Endothelial cell (in vitro differentiated cells): Measurements from ENCODE around the gene KIF4A. TPM values are rescaled to one million over a fixed set of nuclear protein-coding genes. Genes with fewer than 3 reads are reported as not detected.

Experiments
- DNase-seq: peaks from one replicate; pipeline ENCODE4 v3.0.0; 2021; ENCODE audit warnings: low spot score
- H3K27ac Mint-ChIP-seq: one replicate; pipeline ENCODE4 v1.8.0; 2021; ENCODE audit warnings: mixed read lengths, inconsistent platforms; ENCODE audit not compliant: unreplicated experiment
- H3K27me3 Mint-ChIP-seq: one replicate; pipeline ENCODE4 v1.8.0; 2021; ENCODE audit warnings: mild to moderate bottlenecking, moderate library complexity, mixed read lengths, inconsistent platforms; ENCODE audit not compliant: unreplicated experiment
- H3K36me3 Mint-ChIP-seq: one replicate; pipeline ENCODE4 v1.8.0; 2021; ENCODE audit warnings: mild to moderate bottlenecking, low read depth, mixed read lengths, inconsistent platforms; ENCODE audit not compliant: unreplicated experiment
- H3K4me1 Mint-ChIP-seq: one replicate; pipeline ENCODE4 v1.8.0; 2021; ENCODE audit warnings: mild to moderate bottlenecking, mixed read lengths, inconsistent platforms; ENCODE audit not compliant: unreplicated experiment
- H3K4me3 Mint-ChIP-seq: one replicate; pipeline ENCODE4 v1.8.0; 2021; ENCODE audit warnings: mild to moderate bottlenecking, mixed read lengths, inconsistent platforms; ENCODE audit not compliant: unreplicated experiment
- H3K9me3 Mint-ChIP-seq: one replicate; pipeline ENCODE4 v1.8.0; 2021; ENCODE audit warnings: mixed read lengths, inconsistent platforms; ENCODE audit not compliant: unreplicated experiment
- total RNA-seq: library from RNA; stranded (reverse); fragmentation: NEBNext Ultra II Directional; extraction: Animal tissue kit (Norgen Biotek cat#: 25700); gene quantifications from one replicate; pipeline ENCODE4 v1.2.1, GENCODE V29; 2021; ENCODE audit not compliant: unreplicated experiment
- TF ChIP-seq, protein P1 (sequence below): fragments of 200-600 bp; sonication (generic); IDR thresholded peaks from one replicate; pipeline ENCODE4 v1.5.0; 2021; ENCODE audit warnings: antibody characterized with exemption; ENCODE audit not compliant: unreplicated experiment

KIF4A gene
- total RNA-seq, 1 donor from 2014 or later = 7.6 TPM

DNA sequence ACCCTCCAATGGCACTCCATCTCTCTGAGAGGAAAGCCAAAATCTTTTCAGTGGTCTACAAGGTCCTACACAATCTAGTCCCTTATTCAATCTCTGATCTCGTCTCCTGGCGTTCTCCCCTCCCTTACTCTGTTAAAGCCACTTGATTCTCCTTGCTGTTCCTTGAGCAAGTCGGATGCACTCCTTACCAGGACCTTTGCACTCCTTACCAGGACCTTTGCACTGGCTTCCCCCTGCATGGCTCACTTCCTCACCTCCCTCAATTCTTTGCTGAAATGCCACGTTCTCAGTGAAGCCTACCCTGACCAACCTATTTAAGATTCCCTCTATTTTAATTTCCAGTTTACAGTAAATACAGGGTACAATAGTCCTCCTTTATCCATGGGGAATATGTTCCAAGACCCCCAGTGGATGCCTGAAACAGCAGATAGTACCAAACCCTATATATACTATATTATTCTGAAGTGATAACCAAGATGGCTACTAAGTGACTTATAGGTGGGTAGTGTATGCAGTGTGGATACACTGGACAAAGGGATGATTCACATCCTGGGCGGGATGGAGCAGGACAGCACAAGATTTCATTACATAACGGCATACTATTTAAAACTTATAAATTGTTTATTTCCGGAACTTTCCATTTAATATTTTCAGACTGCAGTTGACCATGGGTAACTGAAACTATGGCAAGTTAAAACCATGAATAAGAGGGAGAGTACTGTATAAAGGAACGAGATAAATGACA, 148.2 kb downstream of the KIF4A start:
- Mint-ChIP-seq H3K4me3 (no peak overlapping the region), H3K27ac (no peak overlapping the region), H3K36me3 (no peaks in the 10 kb centered on the region), H3K4me1 (no peaks in the 10 kb centered on the region), H3K27me3 (peaks cover 2% of the 10 kb centered on the region), H3K9me3 (no peaks in the 10 kb centered on the region)
- DNase-seq = no peak
- TF ChIP-seq, protein P1, sequence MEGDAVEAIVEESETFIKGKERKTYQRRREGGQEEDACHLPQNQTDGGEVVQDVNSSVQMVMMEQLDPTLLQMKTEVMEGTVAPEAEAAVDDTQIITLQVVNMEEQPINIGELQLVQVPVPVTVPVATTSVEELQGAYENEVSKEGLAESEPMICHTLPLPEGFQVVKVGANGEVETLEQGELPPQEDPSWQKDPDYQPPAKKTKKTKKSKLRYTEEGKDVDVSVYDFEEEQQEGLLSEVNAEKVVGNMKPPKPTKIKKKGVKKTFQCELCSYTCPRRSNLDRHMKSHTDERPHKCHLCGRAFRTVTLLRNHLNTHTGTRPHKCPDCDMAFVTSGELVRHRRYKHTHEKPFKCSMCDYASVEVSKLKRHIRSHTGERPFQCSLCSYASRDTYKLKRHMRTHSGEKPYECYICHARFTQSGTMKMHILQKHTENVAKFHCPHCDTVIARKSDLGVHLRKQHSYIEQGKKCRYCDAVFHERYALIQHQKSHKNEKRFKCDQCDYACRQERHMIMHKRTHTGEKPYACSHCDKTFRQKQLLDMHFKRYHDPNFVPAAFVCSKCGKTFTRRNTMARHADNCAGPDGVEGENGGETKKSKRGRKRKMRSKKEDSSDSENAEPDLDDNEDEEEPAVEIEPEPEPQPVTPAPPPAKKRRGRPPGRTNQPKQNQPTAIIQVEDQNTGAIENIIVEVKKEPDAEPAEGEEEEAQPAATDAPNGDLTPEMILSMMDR = no peak

DNA sequence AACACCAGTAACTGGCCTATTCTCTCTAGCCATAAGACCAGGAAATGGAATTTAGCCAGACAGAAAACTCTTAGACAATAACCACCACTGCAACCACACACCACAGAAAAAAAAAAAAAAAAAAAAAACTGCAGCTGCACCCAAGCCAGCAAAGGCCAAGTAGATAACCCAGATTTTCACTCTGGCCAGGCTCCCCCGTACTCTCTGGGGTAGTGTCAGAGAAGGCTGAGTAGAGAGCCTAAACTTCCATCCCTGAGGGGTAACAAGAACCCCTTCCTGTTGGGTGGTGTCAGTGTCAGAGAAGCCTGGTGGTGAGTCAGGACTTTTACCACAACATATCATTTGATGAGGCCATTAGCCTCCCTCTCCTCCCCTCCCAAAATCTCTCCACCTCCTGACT, 149.1 kb downstream of the KIF4A start:
- Mint-ChIP-seq H3K27me3 (peaks cover 2% of the 10 kb centered on the region), H3K9me3 (no peaks in the 10 kb centered on the region)

DNA sequence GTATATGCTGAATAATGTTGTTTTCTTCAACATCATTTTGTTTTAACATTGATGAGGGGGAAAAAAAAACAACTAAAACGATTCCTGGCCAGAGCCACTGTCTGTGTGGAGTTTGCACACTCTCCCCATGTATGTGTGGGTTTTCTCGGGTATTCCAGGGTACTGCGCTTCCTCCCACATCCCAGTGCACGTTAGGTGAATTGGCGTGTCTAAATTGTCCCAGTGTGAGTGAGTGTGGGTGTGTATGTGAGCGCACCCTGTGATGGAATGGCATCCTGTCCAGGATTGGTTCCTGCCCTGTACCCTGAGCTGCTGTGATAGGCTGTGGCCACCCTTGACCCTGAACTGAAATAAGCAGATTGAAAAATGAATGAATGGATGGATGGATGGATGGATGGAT, 152.3 kb downstream of the KIF4A start:
- TF ChIP-seq, protein P1 = no peak
- Mint-ChIP-seq H3K27ac (no peak overlapping the region), H3K36me3 (no peaks in the 10 kb centered on the region), H3K27me3 (peaks cover 6% of the 10 kb centered on the region), H3K4me1 (no peaks in the 10 kb centered on the region), H3K9me3 (no peaks in the 10 kb centered on the region), H3K4me3 (no peak overlapping the region)
- DNase-seq = no peak

More for the DNA sequence above, 149.1 kb downstream of the KIF4A start:
- TF ChIP-seq, protein P1 = no peak
- H3K36me3 Mint-ChIP-seq = no peaks in the 10 kb centered on the region
- H3K27ac Mint-ChIP-seq = no peak overlapping the region
- no peak for DNase-seq
- no peak overlapping the region for H3K4me3 Mint-ChIP-seq
- H3K4me1 Mint-ChIP-seq = no peaks in the 10 kb centered on the region

DNA sequence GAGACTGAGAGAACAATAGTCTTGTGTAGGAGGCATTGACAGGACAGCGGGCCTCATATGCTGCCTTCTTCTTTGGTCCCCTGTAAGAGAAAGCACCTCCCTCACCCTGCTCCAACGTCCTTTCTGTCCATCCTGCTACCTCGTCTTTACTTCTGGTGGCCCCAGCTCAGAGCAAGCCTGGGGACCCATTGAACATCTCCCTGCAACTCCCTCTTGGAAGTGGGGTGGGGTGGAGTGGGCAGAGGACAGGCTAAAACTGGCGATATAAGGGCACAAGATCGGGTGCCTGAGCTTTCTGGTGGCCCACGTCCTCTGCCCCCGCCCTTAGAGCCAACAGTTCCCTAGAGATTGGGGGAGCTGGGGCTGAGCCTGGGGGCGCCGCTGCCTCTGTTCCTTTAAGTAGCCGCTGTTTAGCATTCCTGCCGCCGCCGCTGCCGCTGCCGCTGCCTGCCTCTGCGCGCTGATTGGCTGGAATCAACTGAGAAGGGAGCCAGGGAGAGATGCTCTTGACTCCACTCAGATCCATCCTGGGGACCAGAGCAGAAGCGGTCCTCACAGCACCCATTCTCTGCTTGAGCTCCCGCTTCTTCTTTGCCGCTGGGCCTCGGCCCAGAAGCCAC, 154.5 kb downstream of the KIF4A start, which contains the start of gene DLG3:
TSS of gene DLG3 (plus strand) at position 510 of the 620 bp plus-strand sequence. CDS start 367 bp downstream, outside the sequence.
- H3K9me3 Mint-ChIP-seq = no peaks in the 10 kb centered on the region
- DNase-seq = peak; percentile 38
- no peaks in the 10 kb centered on the region for H3K4me1 Mint-ChIP-seq
- H3K4me3 Mint-ChIP-seq = no peak within 1 kb of the TSS
- TF ChIP-seq, protein P1 = no peak
- H3K36me3 Mint-ChIP-seq = no peaks in the 10 kb centered on the region
- no peak within 1 kb of the TSS for H3K27ac Mint-ChIP-seq
- H3K27me3 Mint-ChIP-seq = peaks cover 6% of the 10 kb centered on the region
